GM23338 (cell line): ENCODE results near the gene MYT1.

ENCODE experiments used
- CREB1 ChIP-seq: fragments of 250-450 bp; sonication (Bioruptor Pico); IDR thresholded peaks from 2 replicates; pipeline ENCODE4 v1.5.0; 2020; ENCODE audit warnings: low read depth, mild to moderate bottlenecking, moderate library complexity
- CTCF ChIP-seq, 2 experiments: fragments of 200-600 bp in 1 of 2; sonication (generic) in 1 of 2; conservative IDR thresholded peaks; 2 replicates each; pipeline versions ENCODE4 v1.5.1 to v1.6.1; 2016 to 2017; ENCODE audit warnings: antibody characterized with exemption in 2 of 2, low read depth in 2 of 2, mild to moderate bottlenecking in 2 of 2, moderate library complexity in 1 of 2
- ETS1 ChIP-seq: IDR thresholded peaks from 2 replicates; pipeline ENCODE4 v1.6.1; 2016; ENCODE audit warnings: antibody characterized with exemption
- EZH2 ChIP-seq: fragments of 200-600 bp; sonication (generic); IDR thresholded peaks from one replicate; pipeline ENCODE4 v1.8.0; 2017; ENCODE audit warnings: antibody characterized with exemption, mild to moderate bottlenecking, low read depth; ENCODE audit not compliant: unreplicated experiment
- EZH2phosphoT487 ChIP-seq: fragments of 200-600 bp; sonication (generic); IDR thresholded peaks from one replicate; pipeline ENCODE4 v1.8.1; 2018; ENCODE audit warnings: antibody characterized with exemption; ENCODE audit not compliant: unreplicated experiment
- JUNB ChIP-seq: IDR thresholded peaks from one replicate; pipeline ENCODE4 v1.6.1; 2016; ENCODE audit warnings: antibody characterized with exemption; ENCODE audit not compliant: unreplicated experiment
- NANOG ChIP-seq: IDR thresholded peaks from 2 replicates; pipeline ENCODE4 v1.6.1; 2016; ENCODE audit warnings: antibody characterized with exemption, borderline replicate concordance
- POLR2AphosphoS5 ChIP-seq: IDR thresholded peaks from 2 replicates; pipeline ENCODE4 v1.6.1; 2016; ENCODE audit warnings: antibody characterized with exemption, low read depth
- REST ChIP-seq: IDR thresholded peaks from one replicate; pipeline ENCODE4 v1.6.1; 2018; ENCODE audit warnings: antibody characterized with exemption; ENCODE audit not compliant: unreplicated experiment
- STAT1 ChIP-seq: IDR thresholded peaks from one replicate; pipeline ENCODE4 v1.6.1; 2016; ENCODE audit warnings: antibody characterized with exemption; ENCODE audit not compliant: unreplicated experiment
- ZNF114 ChIP-seq: fragments of 250-450 bp; sonication (Bioruptor Pico); IDR thresholded peaks from 2 replicates; pipeline ENCODE4 v1.5.0; 2020; ENCODE audit warnings: mild to moderate bottlenecking, moderate library complexity
- ZNF331 ChIP-seq: fragments of 250-450 bp; sonication (Bioruptor Pico); IDR thresholded peaks from 2 replicates; pipeline ENCODE4 v1.5.0; 2020; ENCODE audit warnings: low read depth, mild to moderate bottlenecking, moderate library complexity
- ZNF462 ChIP-seq: fragments of 250-450 bp; sonication (Bioruptor Pico); IDR thresholded peaks from 2 replicates; pipeline ENCODE4 v1.5.0; 2020; ENCODE audit warnings: mild to moderate bottlenecking, moderate library complexity

GRCh38 chr20:64277571-64278316 is 113.5 kb downstream of the MYT1 start:
- no peak for TF ChIP-seq CTCF (conservative IDR thresholded peaks at IDR 0.05; ENCODE audit: low read depth in 2 of 2)
- no peak for TF ChIP-seq ZNF331 (CRISPR knock-in tag)
- TF ChIP-seq POLR2AphosphoS5: no peak
- TF ChIP-seq EZH2: no peak
- TF ChIP-seq REST: no peak
- TF ChIP-seq EZH2phosphoT487: no peak
- TF ChIP-seq CREB1 (CRISPR knock-in tag): no peak
- TF ChIP-seq ZNF114 (CRISPR knock-in tag): no peak
- TF ChIP-seq ETS1: no peak
- no peak for TF ChIP-seq STAT1
- TF ChIP-seq NANOG: no peak
- TF ChIP-seq JUNB: no peak
- no peak for TF ChIP-seq ZNF462 (CRISPR knock-in tag)
